Stimulated activated effector memory CD8-positive, alpha-beta T cell treated with anti-CD3 and anti-CD28 coated beads, Interleukin-12 subunit alpha, Interleukin-12 subunit beta, amount 100 ng/mL, for 72 hours (primary cell): ENCODE measurements around the gene FAT2.

Source experiments
- ATAC-seq: fragments of 150-1000 bp; cut with Tn5 transposase; 2 replicates; pipeline ENCODE4 v1.10.0; 2021
- DNase-seq, 2 donors: peaks; one replicate each; pipeline ENCODE4 v3.0.0; 2021 to 2022; ENCODE audit warnings: low spot score in 2 of 2
- H3K27ac Mint-ChIP-seq: one replicate; pipeline ENCODE4 v1.8.0; 2022; ENCODE audit warnings: mild to moderate bottlenecking, mixed read lengths
- H3K36me3 Mint-ChIP-seq: one replicate; pipeline ENCODE4 v1.8.0; 2022; ENCODE audit warnings: mild to moderate bottlenecking, mixed read lengths
- H3K4me1 Mint-ChIP-seq: one replicate; pipeline ENCODE4 v1.8.0; 2022; ENCODE audit warnings: mixed read lengths
- H3K4me3 Mint-ChIP-seq: one replicate; pipeline ENCODE4 v1.8.0; 2022; ENCODE audit warnings: mild to moderate bottlenecking, mixed read lengths
- H3K9me3 Mint-ChIP-seq: one replicate; pipeline ENCODE4 v1.8.0; 2022; ENCODE audit warnings: mixed read lengths

Gene FAT2

DNA sequence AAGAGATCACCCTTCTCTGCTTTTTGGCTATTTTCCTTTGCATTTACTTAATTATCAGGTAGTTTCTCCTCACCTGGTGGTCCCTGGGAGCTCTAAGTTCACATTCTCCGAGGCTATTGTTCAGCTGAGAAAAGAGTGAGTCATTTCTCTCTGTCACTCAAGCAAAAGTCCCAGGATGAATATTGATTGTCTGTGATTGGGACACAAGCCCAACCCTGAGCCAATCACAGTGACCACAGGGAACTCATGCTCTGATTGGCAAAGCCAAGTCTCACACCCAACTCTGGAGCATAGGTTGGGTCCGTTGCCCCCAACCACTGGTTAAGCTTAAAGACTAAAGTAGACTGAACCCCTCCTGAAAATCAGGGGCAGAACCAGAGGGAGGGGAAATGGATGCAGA is 27.8 kb upstream of the FAT2 start:
- Mint-ChIP-seq H3K9me3 (no peaks in the 10 kb centered on the region), H3K36me3 (no peaks in the 10 kb centered on the region), H3K27ac (no peak overlapping the region), H3K4me1 (peaks cover 13% of the 10 kb centered on the region), H3K4me3 (no peak overlapping the region)
- ATAC-seq (no peak), DNase-seq (no peak)

DNA sequence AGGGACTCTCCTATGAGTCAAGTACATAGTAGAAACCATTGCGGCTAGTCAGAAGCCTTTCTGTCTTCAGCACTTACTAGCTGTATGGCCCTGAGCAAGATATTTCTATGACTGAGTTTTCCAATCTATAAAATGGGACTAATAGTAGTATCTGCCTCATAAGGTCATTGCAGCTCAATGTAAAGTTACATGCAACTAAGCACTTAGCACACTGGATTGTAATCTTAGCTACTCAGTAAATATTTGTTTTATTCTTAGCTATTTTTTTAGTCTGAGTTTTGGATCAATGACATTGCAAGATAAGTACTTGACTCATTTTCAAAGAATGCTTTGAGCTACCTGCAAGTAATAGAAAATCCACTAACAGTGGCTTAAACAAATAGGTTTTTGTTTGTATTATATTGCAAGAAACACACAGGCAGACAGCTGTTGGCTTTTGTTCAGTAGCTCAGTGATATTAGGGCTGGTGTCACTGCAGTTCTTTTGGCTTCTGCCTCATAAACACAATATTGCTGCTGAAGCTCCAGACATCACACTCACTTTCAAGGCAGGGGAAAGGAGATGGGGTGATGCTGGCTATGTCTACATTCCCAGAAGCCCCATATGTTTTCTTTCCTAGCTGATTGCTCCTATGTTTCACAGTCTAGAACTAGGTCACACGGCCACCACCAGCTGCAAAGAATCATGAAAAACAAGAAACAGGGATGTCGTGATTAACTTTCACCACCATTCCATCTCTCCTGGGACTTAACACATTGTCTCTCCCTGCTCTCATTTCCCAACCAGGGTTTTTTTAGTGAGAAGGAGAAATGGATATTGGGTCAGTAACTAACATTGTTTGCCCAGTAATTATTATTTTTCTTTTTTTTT is 26.9 kb upstream of the FAT2 start:
- no peak overlapping the region for H3K27ac Mint-ChIP-seq
- no peaks in the 10 kb centered on the region for H3K36me3 Mint-ChIP-seq
- H3K9me3 Mint-ChIP-seq, result no peaks in the 10 kb centered on the region
- peaks cover 21% of the 10 kb centered on the region for H3K4me1 Mint-ChIP-seq
- ATAC-seq (peak; percentile 38), DNase-seq (no peak)
- H3K4me3 Mint-ChIP-seq, result no peak overlapping the region

DNA sequence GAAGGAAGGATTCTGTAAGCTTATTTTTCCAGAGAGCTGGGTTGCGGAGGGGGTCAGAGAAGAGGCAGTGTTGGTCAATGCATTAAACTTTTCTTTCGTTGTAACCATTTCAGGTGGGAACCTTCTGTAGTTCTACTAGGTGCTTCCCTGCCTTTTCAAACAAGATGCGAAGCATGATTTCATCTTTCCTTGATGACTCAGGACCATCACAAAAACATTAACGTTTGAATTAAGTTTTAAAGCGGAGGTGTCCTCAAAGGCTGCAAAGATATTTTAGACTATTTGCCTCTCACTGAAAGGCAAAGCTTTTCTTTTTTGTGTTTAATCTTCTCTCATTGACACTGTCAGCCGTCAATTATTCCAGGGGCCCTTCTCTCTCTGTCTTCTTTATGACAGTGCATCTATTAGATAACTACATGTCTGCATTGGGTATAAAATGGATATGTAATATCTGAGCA is 26.3 kb upstream of the FAT2 start:
- Mint-ChIP-seq H3K36me3 (peaks cover 6% of the 10 kb centered on the region), H3K27ac (no peak overlapping the region), H3K4me1 (peaks cover 28% of the 10 kb centered on the region), H3K9me3 (no peaks in the 10 kb centered on the region), H3K4me3 (no peak overlapping the region)
- DNase-seq (no peak), ATAC-seq (no peak)

DNA sequence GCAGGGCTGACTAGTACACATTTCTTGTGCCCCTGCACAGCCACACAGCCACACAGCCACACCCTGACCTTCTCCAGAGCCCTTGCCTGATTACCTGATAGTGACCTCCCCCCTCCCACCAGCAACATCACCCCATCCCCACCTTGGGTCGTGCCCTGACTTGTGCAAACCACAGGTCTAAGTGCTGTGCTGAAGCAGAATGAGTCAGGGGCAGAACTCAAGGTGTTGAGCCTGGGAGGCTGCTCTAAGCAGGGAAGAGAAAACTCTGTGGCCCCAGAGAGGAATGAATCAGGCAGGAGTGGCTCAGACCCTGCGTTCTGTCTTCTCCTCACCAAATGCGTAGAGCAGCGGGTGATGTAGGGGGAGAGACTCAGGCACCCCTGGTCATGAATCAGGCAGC is 24.3 kb upstream of the FAT2 start:
- Mint-ChIP-seq H3K4me3 (no peak overlapping the region), H3K9me3 (no peaks in the 10 kb centered on the region), H3K27ac (no peak overlapping the region), H3K36me3 (peaks cover 13% of the 10 kb centered on the region), H3K4me1 (peaks cover 34% of the 10 kb centered on the region)
- DNase-seq (no peak), ATAC-seq (peak; percentile 73)

DNA sequence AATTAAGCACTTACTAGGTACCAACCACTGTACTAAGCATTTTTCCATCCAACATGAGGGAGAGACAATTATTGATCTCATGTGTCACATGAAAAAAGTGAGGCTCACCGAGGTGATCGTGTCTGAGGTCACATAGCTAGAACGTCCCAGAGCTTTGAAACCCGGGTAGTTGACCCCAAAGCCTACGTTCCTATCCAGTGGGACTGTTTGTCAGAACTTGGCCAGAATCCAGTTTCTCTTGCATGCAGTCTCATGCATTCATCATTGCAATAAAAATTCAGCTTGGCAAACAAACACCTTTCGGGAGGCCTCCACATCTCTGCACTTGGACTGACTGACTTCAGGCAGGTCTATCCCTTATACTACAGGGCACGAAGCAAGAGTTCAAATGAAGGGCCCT is 23.4 kb upstream of the FAT2 start:
- H3K36me3 Mint-ChIP-seq, result peaks cover 13% of the 10 kb centered on the region
- no peak overlapping the region for H3K27ac Mint-ChIP-seq
- ATAC-seq (no peak), DNase-seq (no peak)
- no peak overlapping the region for H3K4me3 Mint-ChIP-seq
- no peaks in the 10 kb centered on the region for H3K9me3 Mint-ChIP-seq
- H3K4me1 Mint-ChIP-seq, result peaks cover 34% of the 10 kb centered on the region

DNA sequence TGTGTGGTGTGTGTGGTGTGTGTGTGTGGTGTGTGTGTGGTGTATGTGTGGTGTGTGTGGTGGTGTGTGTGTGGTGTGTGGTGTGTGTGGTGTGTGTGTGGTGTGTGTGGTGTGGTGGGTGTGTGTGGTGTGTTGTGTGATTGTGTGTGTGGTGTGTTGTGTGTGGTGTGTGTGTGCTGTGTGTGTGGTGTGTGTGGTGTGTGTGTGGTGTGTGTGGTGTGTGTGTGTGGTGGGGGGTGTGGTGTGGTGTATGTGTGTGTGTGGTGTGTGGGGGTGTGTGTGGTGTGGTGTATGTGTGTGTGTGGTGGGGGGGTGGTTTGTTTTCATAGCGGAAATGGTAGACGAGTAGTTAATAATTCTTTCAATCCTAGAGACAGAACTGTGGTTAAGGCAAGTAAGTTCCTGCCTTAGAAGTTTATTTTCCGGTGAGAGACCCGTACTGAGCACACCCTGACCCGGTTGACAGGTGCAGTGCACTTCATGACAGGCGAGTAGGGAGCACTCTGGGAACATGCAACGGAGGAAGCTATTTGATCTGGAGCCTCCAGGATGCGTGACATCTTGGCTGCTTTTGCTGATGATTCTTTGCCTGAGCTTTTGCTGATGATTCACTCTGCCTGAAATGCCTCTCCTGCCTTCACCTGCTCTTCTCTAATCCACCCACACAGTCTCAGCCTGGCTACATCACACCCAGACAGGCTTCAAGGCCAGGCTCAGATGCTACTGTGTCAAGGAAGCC is 21.7 kb upstream of the FAT2 start:
- DNase-seq, result peak; percentile 7 to 57
- Mint-ChIP-seq H3K9me3 (no peaks in the 10 kb centered on the region), H3K27ac (peak overlapping the region; percentile 88), H3K4me1 (peaks cover 34% of the 10 kb centered on the region), H3K36me3 (peaks cover 13% of the 10 kb centered on the region), H3K4me3 (peak overlapping the region; percentile 11)
- peak; percentile 87 for ATAC-seq

DNA sequence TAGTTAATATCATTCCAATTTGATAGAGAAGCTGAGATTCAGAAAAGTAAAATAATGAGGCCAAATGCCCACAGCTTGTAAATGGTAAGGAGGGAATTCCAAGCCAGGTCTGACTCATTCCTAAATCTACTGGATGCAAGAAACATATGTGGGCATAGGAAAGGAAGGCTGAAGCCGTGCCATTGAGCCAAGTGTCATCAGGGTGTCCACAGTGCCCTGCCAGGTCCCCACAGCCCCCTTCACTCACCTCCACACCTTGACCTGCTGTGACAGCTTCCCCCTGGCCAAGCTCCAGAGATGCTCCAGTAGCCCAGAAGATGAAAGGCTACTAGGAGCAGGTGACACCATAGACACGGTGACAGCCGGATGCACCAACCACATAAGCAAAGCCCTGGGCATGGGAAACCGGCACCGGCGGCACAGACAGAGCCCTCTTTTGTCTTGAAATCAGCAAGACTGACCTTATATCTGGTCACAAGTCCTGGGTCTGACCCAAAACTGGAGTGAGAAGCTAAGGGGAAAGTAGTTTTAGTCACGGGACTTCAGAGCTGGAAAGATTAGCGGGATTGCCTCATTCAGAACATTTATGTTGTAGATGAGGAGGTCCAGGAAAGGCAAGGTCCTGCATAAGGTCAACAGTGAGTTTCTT is 20.1 kb upstream of the FAT2 start:
- ATAC-seq, result no peak
- no peak overlapping the region for H3K27ac Mint-ChIP-seq

DNA sequence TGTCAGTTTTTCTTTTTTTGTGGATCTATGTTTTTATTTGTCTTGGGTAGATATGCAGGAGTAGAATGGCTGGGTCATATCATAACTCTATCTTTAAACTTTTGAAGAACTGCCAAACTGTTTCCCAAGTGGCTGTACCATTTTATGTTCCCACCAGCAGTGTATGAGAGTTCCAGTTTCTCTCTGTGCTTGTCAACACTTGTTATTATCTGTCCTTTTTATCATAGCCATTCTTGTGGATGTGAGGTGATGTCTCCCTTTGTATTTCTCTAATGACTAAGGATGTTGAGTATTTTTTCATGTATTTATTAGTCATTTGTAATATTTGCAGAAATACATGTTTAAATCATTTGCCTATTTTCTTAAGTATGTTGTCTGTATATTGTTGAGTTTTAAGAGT is 17.4 kb upstream of the FAT2 start:
- no peak overlapping the region for H3K27ac Mint-ChIP-seq
- H3K4me3 Mint-ChIP-seq, result no peak overlapping the region
- no peak for DNase-seq
- peaks cover 18% of the 10 kb centered on the region for H3K4me1 Mint-ChIP-seq
- H3K36me3 Mint-ChIP-seq, result peaks cover 13% of the 10 kb centered on the region
- H3K9me3 Mint-ChIP-seq, result no peaks in the 10 kb centered on the region
- ATAC-seq, result no peak

More for the DNA sequence above, 20.1 kb upstream of the FAT2 start:
- H3K4me3 Mint-ChIP-seq, result no peak overlapping the region
- no peak for DNase-seq
- no peaks in the 10 kb centered on the region for H3K9me3 Mint-ChIP-seq
- peaks cover 13% of the 10 kb centered on the region for H3K36me3 Mint-ChIP-seq
- peaks cover 34% of the 10 kb centered on the region for H3K4me1 Mint-ChIP-seq

DNA sequence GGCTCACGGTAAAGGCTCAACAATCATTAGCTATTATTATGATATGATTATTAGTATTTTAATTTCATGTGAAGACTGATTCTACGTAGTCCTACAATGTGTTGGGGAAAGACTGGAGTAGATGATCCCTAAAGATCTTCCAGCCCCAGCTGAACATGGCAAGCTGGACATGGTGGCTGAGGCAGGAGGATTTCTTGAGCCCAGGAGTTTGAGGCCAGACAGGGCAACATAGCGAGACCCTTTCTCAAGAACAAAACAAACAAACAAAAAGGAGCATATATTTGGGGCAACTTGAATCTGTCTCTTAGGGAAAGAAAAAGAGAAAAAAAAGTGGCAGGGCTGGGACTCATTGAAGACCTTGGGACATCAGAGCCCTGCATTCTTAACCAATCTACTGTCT is 16.2 kb upstream of the FAT2 start:
- Mint-ChIP-seq H3K4me3 (no peak overlapping the region), H3K36me3 (peaks cover 6% of the 10 kb centered on the region), H3K9me3 (no peaks in the 10 kb centered on the region), H3K27ac (no peak overlapping the region), H3K4me1 (peaks cover 6% of the 10 kb centered on the region)
- DNase-seq (no peak), ATAC-seq (no peak)

DNA sequence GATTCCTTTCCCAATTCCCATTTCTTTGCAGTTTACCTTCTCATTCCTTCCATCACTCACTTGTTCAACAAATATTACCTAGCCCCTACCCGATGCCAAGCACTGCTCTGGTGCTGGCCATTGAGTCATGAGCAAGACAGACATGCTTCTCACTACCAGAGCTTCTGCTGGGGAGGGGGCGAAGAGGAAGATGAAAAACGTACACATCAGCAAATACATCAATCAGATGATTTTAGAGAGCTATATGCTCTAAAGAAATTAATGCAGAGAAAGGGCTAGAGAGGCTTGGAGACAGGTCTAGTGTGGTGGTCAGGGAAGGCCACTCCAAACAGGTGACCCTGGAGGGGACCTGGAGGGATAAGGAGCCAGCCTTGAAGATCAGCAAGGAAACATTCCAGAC is 14.4 kb upstream of the FAT2 start:
- Mint-ChIP-seq H3K27ac (no peak overlapping the region), H3K4me3 (no peak overlapping the region), H3K4me1 (no peaks in the 10 kb centered on the region), H3K36me3 (no peaks in the 10 kb centered on the region), H3K9me3 (no peaks in the 10 kb centered on the region)
- ATAC-seq (peak; percentile 24), DNase-seq (no peak)

DNA sequence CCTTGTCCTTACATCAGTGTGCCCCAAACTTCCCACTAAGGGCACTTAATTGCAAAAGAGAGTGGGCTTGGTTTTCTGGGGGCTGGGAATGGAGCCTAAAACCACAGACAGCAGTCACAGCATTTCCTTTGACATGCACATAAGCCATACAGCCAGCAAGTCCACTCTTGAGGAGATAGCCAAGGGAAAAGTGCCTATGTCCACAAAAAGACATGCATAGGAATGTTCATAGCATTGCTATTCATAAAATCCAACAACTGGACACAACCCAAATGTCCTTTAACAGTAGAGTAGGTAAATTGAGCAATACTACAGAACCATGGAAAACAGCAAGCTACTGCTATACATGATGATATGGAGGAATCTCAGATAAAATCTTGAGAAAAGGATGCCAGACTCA is 11.7 kb upstream of the FAT2 start:
- no peaks in the 10 kb centered on the region for H3K9me3 Mint-ChIP-seq
- ATAC-seq (no peak), DNase-seq (no peak)
- no peaks in the 10 kb centered on the region for H3K4me1 Mint-ChIP-seq
- no peaks in the 10 kb centered on the region for H3K36me3 Mint-ChIP-seq
- no peak overlapping the region for H3K27ac Mint-ChIP-seq
- no peak overlapping the region for H3K4me3 Mint-ChIP-seq

DNA sequence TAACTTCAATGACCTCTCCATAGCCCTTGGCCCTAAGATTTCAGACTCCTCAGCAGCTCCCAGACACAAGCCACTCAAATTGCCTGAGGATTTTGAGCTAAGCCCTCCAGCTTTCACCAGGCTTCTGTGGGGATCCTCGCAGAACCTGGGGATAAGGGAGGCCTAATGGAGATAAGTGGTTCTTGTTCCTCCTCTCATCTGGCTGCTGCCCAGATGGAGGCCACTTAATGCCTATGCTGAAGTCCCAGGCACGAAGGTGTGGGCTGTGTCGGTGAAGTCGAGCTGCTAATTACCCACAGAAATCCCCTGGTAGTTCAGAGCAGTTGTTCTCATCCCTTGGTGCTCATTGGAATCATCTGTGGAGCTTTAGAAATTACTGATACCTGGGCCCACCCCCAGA is 10.3 kb upstream of the FAT2 start:
- ATAC-seq (no peak), DNase-seq (no peak)
- Mint-ChIP-seq H3K4me3 (no peak overlapping the region), H3K9me3 (no peaks in the 10 kb centered on the region), H3K4me1 (no peaks in the 10 kb centered on the region), H3K27ac (no peak overlapping the region), H3K36me3 (no peaks in the 10 kb centered on the region)

DNA sequence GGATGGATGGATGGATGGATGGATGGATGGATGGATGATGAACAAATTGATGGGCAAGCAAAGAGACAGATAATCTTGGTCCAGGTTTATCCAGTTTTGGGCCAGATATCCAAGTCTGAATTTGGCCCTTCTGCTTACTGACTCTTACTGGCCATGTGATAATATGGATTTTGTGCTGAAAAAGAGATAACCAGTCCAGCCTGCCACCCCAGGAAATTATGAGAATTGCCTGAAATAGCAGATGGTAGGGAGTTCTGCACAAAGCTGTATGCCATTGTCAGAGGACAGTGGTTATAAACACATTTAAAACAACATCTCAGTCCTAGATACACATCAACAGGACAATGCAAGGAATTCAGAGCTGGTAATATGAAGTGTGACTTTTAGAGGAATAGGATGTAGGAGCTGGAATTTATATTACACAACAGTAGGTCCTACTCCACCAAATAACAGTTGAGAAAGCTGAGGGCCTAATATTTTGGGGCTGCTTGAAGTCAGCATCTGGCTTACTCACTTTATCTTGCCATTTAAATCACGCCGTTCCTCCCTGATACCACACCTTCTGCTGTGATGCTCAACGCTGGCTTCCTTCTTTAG is 9.0 kb upstream of the FAT2 start:
- no peak for DNase-seq
- ATAC-seq, result no peak
- Mint-ChIP-seq H3K27ac (no peak overlapping the region), H3K4me1 (no peaks in the 10 kb centered on the region), H3K36me3 (no peaks in the 10 kb centered on the region), H3K9me3 (no peaks in the 10 kb centered on the region), H3K4me3 (no peak overlapping the region)

DNA sequence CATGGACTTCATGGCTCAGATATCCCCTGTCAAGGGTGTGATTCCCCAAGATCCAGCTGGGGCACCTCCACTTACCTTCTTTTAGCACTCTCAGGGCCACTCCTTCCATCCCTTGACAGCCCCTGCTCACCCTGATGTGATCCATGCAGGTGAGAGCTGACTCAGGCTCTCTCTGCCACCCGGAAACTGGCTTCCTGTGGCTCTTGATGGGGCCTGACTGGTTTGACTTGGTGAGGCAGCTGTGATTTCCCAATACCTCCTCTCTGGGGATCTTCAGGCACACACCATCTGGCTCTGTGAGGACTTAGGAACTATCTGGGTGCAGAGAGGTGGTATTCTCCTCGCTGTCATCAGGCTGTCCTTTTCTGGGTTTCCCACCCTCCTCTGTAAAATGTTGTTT is 7.9 kb upstream of the FAT2 start:
- Mint-ChIP-seq H3K9me3 (no peaks in the 10 kb centered on the region), H3K4me3 (no peak overlapping the region), H3K4me1 (no peaks in the 10 kb centered on the region), H3K36me3 (no peaks in the 10 kb centered on the region), H3K27ac (no peak overlapping the region)
- peak; percentile 61 for ATAC-seq
- no peak for DNase-seq

DNA sequence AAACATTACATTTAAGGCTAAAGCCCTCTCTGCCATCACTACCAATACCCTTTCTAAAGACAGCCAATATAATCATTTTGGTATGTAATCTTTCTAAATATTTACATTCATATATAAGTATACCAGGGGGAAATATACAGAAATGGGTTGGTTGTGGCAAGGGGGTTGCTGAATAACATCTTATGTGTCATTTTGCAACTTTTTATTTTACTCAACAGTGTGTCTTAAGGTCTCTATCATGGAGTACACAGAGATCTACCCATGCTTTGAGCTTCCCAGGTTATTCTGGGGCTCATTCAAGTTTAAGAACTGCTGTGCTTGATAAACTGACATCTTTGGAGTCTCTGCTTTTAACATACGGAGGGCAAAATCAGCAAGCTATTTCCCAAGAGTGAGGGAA is 7.4 kb upstream of the FAT2 start:
- Mint-ChIP-seq H3K9me3 (no peaks in the 10 kb centered on the region), H3K36me3 (no peaks in the 10 kb centered on the region), H3K4me1 (no peaks in the 10 kb centered on the region), H3K4me3 (no peak overlapping the region), H3K27ac (no peak overlapping the region)
- no peak for DNase-seq
- ATAC-seq, result peak; percentile 76
